HG03280 (cell line): ENCODE data around the gene TMEM183A.

Experiments
- ATAC-seq: cut with Tn5 transposase; IDR thresholded peaks from one replicate; pipeline ENCODE4 v1.9.1; 2021; ENCODE audit warnings: mild to moderate bottlenecking, moderate library complexity; ENCODE audit not compliant: unreplicated experiment

TMEM183A gene

DNA sequence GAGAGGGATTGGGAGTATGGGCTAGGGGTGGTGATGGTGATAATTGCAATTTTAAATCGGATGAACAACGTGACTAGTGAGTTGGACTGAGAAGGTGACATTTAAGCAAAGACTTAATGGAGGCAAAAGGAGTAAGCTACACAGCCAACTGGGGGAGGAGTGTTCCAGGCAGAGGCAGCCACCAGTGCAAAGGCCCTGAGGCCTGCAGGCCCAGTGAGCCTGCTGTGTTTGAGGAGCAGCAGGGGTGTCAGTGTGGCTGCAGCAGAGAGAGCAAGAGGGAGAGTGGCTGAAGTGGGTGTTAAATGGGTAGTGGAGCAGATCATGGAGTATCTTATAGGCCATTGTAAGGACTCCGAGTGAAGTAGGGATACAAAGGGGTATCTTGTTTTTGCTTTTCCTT lies 59.8 kb downstream of the TMEM183A start:
- no peak for ATAC-seq

GRCh38 chr1:203069030-203069747 lies 62.0 kb downstream of the TMEM183A start:
- ATAC-seq, result no peak

DNA sequence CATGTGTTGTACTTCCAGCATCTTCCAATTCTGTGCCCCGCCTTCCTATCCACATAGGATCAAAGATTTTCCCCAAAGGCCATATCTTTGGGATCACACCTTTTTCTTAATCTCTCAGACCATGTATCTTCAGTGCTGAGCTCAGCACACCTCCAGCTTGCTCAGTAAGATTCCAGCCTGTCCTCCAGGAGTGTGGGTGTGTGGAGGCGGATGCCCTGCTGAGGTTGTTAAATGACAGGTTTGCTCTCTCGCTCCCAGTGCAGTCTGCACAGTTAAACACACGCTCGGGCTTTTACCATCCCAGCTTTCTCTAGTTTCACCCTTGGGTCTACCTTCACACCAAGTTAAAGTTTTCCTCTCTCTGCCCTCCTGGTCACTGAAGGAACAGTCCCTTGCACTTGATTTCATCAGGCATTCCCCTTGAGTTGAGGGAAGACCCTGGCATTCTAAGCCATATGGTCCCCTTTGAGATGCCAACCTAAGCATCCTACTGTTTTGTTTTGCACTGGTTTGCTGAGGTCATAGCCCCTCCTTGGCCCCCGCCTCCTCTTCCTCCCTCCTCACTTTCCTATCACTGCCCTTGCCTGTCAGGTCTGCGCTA lies 64.9 kb downstream of the TMEM183A start:
- no peak for ATAC-seq

GRCh38 chr1:203072911-203073310 lies 65.7 kb downstream of the TMEM183A start:
- ATAC-seq, result no peak

DNA sequence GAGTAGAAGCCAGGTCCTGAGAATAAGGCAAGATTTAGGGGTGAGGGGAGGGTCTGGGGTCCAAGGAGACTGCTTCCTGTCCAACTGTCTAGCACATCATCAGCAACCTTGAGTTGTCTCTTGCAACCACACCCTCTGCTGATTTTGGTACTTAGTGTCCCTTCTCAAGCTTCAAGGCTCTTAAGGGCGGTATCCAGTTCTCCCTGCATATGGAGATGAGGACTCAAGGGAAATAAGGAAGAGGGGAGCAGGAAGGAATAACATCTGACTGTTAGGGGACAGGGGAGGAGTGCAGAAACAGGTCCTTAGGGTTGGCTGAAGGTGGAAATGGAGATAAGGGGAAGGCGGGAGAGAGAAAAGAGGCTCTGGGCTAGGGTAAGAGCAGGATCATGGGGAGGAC lies 66.3 kb downstream of the TMEM183A start:
- ATAC-seq, result no peak
